Parathyroid adenoma (tissue), 2 donors: Measurements from ENCODE around the gene SRGAP2B.
"Not testable (repeated sequence)": the region's sequence is repeated elsewhere in the genome, so short reads cannot be mapped to it uniquely, and the experiment has no call there.

Source experiments
- H2AFZ ChIP-seq: fragments of 300-600 bp; sonication (generic); one replicate; pipeline ENCODE4 v1.7.0; 2017; ENCODE audit warnings: antibody characterized with exemption, mild to moderate bottlenecking
- H3K27ac ChIP-seq: fragments of 300-600 bp; sonication (generic); one replicate; pipeline ENCODE4 v1.7.0; 2017
- H3K27me3 ChIP-seq: fragments of 300-600 bp; sonication (generic); one replicate; pipeline ENCODE4 v1.7.0; 2017; ENCODE audit warnings: low read length; ENCODE audit not compliant: control insufficient read depth, insufficient read depth
- H3K36me3 ChIP-seq: fragments of 300-600 bp; sonication (generic); one replicate; pipeline ENCODE4 v1.7.0; 2017; ENCODE audit warnings: low read length; ENCODE audit not compliant: control insufficient read depth, insufficient read depth
- H3K4me1 ChIP-seq: fragments of 300-600 bp; sonication (generic); one replicate; pipeline ENCODE4 v1.7.0; 2017; ENCODE audit warnings: control low read depth
- H3K4me2 ChIP-seq: fragments of 300-600 bp; sonication (generic); one replicate; pipeline ENCODE4 v1.7.0; 2017; ENCODE audit warnings: low read length
- H3K4me3 ChIP-seq: fragments of 300-600 bp; sonication (generic); one replicate; pipeline ENCODE4 v1.7.0; 2017; ENCODE audit warnings: low read depth, low read length
- H3K79me2 ChIP-seq: fragments of 300-600 bp; sonication (generic); one replicate; pipeline ENCODE4 v1.7.0; 2017; ENCODE audit warnings: control low read depth
- H3K9ac ChIP-seq: fragments of 300-600 bp; sonication (generic); one replicate; pipeline ENCODE4 v1.7.0; 2017; ENCODE audit warnings: mild to moderate bottlenecking
- H3K9me3 ChIP-seq: fragments of 300-600 bp; sonication (generic); one replicate; pipeline ENCODE4 v1.7.0; 2017; ENCODE audit warnings: low read length; ENCODE audit not compliant: control insufficient read depth
- donor health status: primary hyperparathyroidism.

The SRGAP2B gene

DNA sequence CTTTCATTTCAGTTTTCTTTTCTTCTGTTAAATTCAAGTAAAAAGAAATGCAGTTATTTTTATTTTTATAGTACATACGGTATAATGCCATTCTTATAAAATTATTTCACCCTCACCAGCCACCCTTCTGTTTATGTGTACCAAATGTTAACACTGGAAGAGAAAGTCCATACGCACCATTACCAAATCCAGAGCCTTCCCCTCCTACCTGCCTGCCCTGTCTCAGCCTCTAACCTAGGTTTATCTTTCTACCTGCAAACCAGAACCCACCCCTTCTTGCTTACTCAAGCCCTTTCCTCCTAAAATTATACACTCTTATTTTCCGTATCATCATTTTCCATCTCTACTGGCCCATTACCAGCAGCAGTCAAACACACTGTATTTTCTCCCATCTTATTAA, 84.5 kb downstream of the SRGAP2B start:
- H3K4me2 ChIP-seq, H3K4me1 ChIP-seq, H3K9ac ChIP-seq, H3K27ac ChIP-seq, H3K9me3 ChIP-seq, H2AFZ ChIP-seq, H3K79me2 ChIP-seq, H3K36me3 ChIP-seq, H3K4me3 ChIP-seq, H3K27me3 ChIP-seq: not testable (repeated sequence)

DNA sequence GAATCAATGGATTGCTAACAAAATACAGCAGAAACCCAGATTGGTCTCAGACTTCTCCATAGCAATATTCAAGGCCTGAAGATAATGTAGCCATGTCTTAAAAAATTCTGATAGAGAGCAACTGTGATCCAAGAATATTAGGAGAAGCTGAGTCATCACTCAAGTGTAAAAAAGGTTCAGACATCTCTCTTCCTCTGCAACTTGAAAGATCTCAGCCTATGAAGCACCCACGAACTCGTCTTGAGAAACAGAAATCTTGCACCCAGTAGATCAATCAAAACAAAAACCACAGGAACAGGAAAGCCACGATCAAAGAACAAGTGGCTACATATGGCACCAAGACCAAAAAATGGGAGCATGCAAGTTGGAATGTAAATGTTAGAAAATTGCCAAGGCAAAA, 85.2 kb downstream of the SRGAP2B start:
- not testable (repeated sequence) for H3K79me2 ChIP-seq, H3K9me3 ChIP-seq, H2AFZ ChIP-seq, H3K4me3 ChIP-seq, H3K4me2 ChIP-seq, H3K36me3 ChIP-seq, H3K9ac ChIP-seq, H3K4me1 ChIP-seq, H3K27ac ChIP-seq, H3K27me3 ChIP-seq

DNA sequence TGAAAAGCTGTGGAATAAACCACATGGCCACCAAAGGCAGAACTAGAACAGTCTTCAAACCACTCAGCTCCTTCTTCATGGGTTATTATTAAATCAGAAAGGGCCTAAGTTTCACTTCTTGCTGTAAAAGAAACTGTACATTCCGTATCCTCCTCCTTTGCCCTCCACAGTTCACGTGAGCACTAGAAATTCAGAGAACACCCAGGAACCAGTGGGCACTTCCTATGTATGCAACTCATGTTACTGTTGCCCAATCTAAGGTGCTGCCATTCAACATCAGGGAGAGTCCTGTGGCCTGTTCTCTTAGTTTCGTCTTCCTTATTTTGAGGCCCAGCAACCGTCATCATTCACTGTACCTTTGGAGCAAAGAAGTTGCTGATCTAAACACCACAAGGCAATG, 86.7 kb downstream of the SRGAP2B start:
- not testable (repeated sequence) for H3K36me3 ChIP-seq, H3K9me3 ChIP-seq, H3K79me2 ChIP-seq, H3K27me3 ChIP-seq, H3K4me2 ChIP-seq, H3K9ac ChIP-seq, H3K4me3 ChIP-seq, H3K27ac ChIP-seq, H3K4me1 ChIP-seq, H2AFZ ChIP-seq

DNA sequence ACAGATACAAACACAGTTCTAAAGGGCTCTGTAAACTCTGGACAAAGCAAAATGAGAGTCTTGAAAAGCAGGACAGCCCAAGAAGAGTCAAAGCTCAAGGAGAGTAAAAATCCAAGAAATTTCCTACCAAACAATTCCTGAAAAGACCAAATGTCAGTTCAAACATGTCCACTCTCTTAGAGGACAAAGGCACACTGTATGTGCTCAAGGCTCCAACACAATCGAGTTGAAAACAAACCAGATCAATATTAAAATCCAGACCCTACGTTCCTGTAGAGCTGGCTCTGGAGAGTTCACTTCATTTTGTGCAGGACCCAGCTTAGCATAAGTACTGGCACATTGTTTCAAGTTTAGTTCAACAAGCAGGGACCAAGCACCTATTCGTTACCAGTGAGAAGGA, 90.0 kb downstream of the SRGAP2B start:
- H3K27me3 ChIP-seq, H3K4me2 ChIP-seq, H3K9me3 ChIP-seq, H2AFZ ChIP-seq, H3K79me2 ChIP-seq, H3K4me3 ChIP-seq, H3K36me3 ChIP-seq, H3K27ac ChIP-seq, H3K4me1 ChIP-seq, H3K9ac ChIP-seq: not testable (repeated sequence)

DNA sequence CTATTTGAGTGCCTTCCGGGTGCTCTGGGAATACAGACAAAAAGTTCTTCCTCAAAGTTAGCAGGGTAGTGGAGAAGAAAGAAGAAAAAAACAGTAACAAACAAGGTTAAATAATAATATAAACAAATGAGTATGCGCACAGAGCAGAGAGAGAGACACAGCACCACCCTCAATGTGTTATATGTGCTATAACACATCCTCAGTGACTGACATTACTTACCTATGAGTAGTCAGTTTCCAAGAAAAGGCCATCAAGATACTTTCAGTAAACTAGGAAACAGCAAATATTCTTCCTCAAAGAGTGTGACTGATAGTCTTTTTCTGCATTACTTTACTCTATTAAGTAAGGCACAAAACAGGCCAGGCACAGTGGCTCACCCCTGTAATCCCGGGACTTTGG, 93.7 kb downstream of the SRGAP2B start:
- not testable (repeated sequence) for H3K27me3 ChIP-seq

DNA sequence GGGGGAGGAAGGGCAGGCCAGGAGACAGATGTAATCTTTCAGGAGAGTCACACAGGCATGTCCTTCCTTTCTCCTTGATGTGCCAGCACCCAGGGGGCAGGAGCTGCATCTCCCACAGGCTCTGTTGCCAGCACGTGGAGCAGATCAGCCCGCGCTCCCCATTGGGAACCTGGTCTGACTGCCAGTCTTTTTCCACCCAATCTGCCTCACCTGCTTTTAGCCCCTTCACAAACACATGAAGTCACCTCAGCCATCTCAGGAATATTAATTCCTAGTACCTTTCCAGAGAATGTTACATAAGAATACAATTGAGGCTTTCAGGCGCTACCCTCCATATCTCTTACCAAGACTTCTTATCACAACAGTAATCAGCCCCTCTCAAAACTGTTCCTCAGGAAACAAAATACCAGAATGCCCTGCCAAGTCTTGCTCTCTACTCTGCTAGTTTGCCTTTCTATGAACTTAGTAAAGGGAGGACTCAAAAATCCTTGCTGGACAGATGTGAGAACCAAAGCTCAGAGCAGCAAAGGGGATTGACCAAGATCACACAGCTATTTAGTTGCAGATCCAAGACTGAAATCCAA, 94.3 kb downstream of the SRGAP2B start:
- H3K4me3 ChIP-seq, H3K9me3 ChIP-seq, H3K79me2 ChIP-seq, H3K4me1 ChIP-seq, H3K36me3 ChIP-seq, H3K27me3 ChIP-seq, H3K4me2 ChIP-seq, H3K9ac ChIP-seq, H2AFZ ChIP-seq: not testable (repeated sequence)
- peak overlapping the region; percentile 68 for H3K27ac ChIP-seq

More for the DNA sequence above, 93.7 kb downstream of the SRGAP2B start:
- not testable (repeated sequence) for H3K4me1 ChIP-seq, H2AFZ ChIP-seq, H3K79me2 ChIP-seq, H3K9me3 ChIP-seq, H3K4me3 ChIP-seq, H3K36me3 ChIP-seq, H3K4me2 ChIP-seq, H3K9ac ChIP-seq
- H3K27ac ChIP-seq, result peak overlapping the region; percentile 49

DNA sequence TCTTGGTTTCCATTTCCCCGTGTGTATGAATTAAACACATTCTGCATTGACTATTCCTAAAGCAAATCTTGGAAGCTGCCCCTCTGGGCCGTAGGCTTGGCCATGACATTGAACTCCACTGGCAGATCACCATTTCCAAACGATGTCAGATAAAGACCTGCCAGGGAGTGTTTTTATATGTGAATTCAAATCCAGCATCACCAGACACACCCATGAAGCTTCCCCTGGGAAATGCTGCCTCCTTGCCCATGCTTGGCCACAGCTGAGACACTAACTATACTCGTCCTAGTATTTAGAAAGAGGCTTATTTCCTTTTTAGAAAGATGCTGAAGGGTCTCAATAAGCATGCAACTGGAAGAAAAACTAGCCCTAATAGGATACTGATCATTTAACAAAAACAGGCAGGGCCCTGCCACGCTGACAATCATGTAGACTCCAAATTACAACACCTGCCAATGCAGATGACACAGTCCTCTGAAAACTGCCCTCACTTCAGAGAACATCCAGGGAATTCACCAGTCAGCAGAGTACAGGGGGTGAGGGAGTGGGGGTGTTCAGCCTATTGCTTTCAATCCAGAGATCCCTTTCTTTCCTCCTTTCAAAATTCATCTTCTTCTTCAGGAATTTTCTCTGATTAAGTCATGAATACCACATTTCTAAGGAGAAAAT, 94.9 kb downstream of the SRGAP2B start:
- H3K9ac ChIP-seq, H3K79me2 ChIP-seq, H2AFZ ChIP-seq, H3K4me2 ChIP-seq, H3K27me3 ChIP-seq, H3K36me3 ChIP-seq, H3K4me1 ChIP-seq, H3K4me3 ChIP-seq, H3K9me3 ChIP-seq: not testable (repeated sequence)
- peak overlapping the region; percentile 68 for H3K27ac ChIP-seq

DNA sequence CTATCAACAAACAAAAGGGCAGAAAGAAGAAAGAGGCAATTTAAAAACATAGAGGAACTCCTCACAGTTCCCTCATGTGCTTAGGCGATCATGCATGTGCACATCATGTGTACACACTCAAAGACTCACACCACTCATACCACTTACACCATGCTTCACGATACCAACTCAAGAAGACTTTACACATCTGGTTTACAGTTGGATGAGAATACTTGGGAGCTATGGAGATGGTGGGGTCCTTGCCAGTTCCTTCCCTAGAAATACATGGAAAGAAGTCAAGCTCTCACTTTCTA, 96.2 kb downstream of the SRGAP2B start:
- not testable (repeated sequence) for H3K4me1 ChIP-seq, H2AFZ ChIP-seq, H3K27me3 ChIP-seq, H3K27ac ChIP-seq, H3K9me3 ChIP-seq, H3K36me3 ChIP-seq, H3K79me2 ChIP-seq, H3K9ac ChIP-seq, H3K4me2 ChIP-seq, H3K4me3 ChIP-seq

DNA sequence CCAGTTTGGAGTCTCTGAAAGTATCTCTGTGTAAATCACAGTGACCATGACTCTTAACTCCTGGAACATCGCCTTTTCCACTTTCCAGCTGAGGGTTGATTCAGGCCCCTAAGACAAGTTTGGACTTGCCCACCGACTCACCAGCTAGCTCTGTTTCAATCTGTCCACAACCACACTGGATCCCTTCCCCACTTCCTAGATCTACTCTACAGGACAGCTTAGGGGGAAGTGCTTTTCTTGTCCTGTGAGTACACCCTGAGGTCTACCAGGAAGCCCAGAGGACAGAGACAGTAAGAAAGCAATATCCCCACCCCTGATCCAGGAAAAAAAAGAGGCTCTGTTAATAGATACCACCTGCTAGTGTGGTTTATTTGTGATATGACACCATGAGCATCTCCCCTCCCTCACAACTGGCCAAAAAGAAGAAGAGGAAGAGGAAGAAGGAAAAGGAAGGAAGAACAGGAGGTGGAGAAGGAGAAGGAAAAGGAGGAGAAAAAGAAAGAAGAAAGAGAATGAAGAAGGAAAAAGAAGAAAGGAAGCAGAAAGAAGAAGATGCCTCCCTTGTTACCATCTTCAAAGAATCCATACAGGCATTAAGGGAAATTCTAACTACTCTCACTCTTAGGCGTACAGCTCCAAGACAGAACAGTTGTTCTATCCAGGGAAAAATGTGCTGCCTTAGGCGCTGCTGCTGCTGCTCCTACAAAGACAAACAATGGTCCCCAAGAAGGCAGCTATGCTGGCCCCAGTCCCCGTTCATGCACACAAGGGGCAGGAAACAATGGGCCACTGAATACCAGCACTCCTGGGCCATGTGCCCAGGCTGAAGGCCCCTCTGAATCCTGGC, 96.8 kb downstream of the SRGAP2B start:
- H3K27ac ChIP-seq, H3K4me2 ChIP-seq, H3K79me2 ChIP-seq, H3K4me1 ChIP-seq, H3K4me3 ChIP-seq, H2AFZ ChIP-seq, H3K27me3 ChIP-seq, H3K36me3 ChIP-seq, H3K9me3 ChIP-seq, H3K9ac ChIP-seq: not testable (repeated sequence)

DNA sequence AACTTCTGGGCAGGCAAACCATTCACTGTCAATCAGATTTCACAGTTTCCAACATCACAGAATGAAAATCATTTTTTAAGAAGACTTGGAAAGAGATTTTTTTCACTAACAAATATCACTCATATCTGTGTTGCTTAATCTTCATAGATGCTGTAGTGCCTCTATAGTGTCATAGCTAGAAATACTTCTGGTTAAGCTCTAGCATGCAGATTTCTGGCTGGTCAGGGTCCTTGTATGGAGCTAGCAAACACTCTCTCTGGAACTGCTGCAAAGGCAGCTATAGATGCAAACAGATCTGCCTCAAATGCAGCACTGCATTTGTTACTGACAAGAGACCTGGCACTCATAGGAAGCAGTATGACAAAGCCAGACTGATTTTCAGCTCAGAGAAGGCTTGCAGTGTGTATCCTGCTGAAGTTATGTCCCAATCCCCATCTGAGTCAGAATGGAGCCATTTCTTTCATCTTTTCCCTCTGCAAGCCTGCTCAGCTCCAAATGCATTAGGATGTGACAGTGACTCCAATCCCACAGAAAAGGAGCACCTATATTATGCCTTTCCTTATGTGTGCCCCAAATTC, 99.2 kb downstream of the SRGAP2B start:
- not testable (repeated sequence) for H3K36me3 ChIP-seq, H3K4me1 ChIP-seq, H3K4me2 ChIP-seq, H3K27me3 ChIP-seq, H3K9me3 ChIP-seq, H3K9ac ChIP-seq, H3K4me3 ChIP-seq, H3K79me2 ChIP-seq, H3K27ac ChIP-seq, H2AFZ ChIP-seq

DNA sequence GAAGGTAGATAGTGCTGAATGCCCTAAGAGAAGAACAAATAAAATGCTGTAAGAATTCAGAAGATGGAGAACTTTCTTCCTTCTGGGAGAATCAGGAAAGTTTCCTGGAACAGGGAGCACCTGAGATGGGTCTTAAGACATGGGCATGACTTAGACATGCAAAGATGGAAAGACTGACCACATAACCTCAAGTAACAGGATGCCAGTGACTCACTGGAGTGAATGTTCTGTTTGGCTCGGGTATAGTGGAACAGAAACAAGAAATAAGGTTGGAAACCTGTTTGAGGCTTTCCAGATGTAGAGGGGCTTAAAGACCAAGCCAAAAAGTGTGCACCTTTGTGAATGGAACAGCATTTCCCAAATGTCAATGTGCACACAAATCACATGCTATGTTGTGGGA, 102.2 kb downstream of the SRGAP2B start:
- H2AFZ ChIP-seq, H3K36me3 ChIP-seq, H3K4me2 ChIP-seq, H3K9me3 ChIP-seq, H3K9ac ChIP-seq, H3K4me1 ChIP-seq, H3K79me2 ChIP-seq, H3K27ac ChIP-seq, H3K4me3 ChIP-seq, H3K27me3 ChIP-seq: not testable (repeated sequence)
